Glutamatergic neuron (in vitro differentiated cells): ENCODE measurements around the gene TMEM86A. TPM values are rescaled to one million over a fixed set of nuclear protein-coding genes. Genes with fewer than 3 reads are reported as not detected.
"Not testable (repeated sequence)": the region's sequence is repeated elsewhere in the genome, so short reads cannot be mapped to it uniquely, and the experiment has no call there.

Experiments
- DNase-seq: peaks from one replicate; pipeline ENCODE4 v3.0.0; 2022
- H3K27ac Mint-ChIP-seq: one replicate; pipeline ENCODE4 v1.8.0; 2020; ENCODE audit warnings: mild to moderate bottlenecking, mixed read lengths, inconsistent platforms; ENCODE audit not compliant: unreplicated experiment
- H3K27me3 Mint-ChIP-seq: one replicate; pipeline ENCODE4 v1.8.0; 2020; ENCODE audit warnings: mild to moderate bottlenecking, moderate library complexity, mixed read lengths, inconsistent platforms; ENCODE audit not compliant: unreplicated experiment
- H3K36me3 Mint-ChIP-seq: one replicate; pipeline ENCODE4 v1.8.0; 2020; ENCODE audit warnings: mild to moderate bottlenecking, mixed read lengths, inconsistent platforms; ENCODE audit not compliant: unreplicated experiment
- H3K4me1 Mint-ChIP-seq: one replicate; pipeline ENCODE4 v1.8.0; 2020; ENCODE audit warnings: mild to moderate bottlenecking, low read depth, mixed read lengths, inconsistent platforms; ENCODE audit not compliant: unreplicated experiment
- H3K4me3 Mint-ChIP-seq: one replicate; pipeline ENCODE4 v1.8.0; 2020; ENCODE audit warnings: mild to moderate bottlenecking, mixed read lengths, inconsistent platforms; ENCODE audit not compliant: unreplicated experiment
- H3K9me3 Mint-ChIP-seq: one replicate; pipeline ENCODE4 v1.8.0; 2020; ENCODE audit warnings: mild to moderate bottlenecking, moderate library complexity, mixed read lengths, inconsistent platforms; ENCODE audit not compliant: unreplicated experiment
- total RNA-seq: library from RNA; stranded (reverse); fragmentation: NEBNext Ultra II Directional; extraction: Animal tissue kit (Norgen Biotek cat#: 25700); gene quantifications from one replicate; pipeline ENCODE4 v1.2.1, GENCODE V29; 2021; ENCODE audit not compliant: unreplicated experiment
- TF ChIP-seq, protein P1 (sequence below): fragments of 200-600 bp; sonication (generic); IDR thresholded peaks from one replicate; pipeline ENCODE4 v1.5.0; 2021; ENCODE audit not compliant: partially characterized antibody, unreplicated experiment

TMEM86A gene
- total RNA-seq, 1 donor from 2014 or later, result 5.4 TPM

- H3K27ac Mint-ChIP-seq, result no peak overlapping the region
- no peaks in the 10 kb centered on the region for H3K36me3 Mint-ChIP-seq
Measured at GRCh38 chr11:18677560-18677959, 21.0 kb upstream of the TMEM86A start.

DNA sequence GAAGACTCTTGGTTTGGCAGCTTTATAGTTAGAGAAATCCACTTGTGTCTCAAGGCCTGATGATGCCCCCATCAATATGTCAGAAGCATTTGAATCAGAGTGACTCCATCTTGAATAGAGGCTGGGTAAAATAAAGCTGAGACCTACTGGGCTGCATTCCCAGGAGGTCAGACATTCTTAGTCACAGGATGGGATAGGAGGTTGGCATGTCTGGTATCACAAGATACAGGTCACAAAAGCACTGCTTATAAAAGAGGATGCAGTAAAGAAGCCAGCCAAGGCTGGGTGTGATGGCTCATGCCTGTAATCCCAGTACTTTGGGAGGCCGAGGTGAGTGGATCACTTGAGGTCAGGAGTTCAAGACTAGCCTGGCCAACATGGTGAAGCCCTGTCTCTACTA lies 16.6 kb upstream of the TMEM86A start:
- not testable (repeated sequence) for DNase-seq, H3K36me3 Mint-ChIP-seq, H3K27ac Mint-ChIP-seq, H3K27me3 Mint-ChIP-seq, H3K4me3 Mint-ChIP-seq, H3K9me3 Mint-ChIP-seq, H3K4me1 Mint-ChIP-seq

More at GRCh38 chr11:18677560-18677959, 21.0 kb upstream of the TMEM86A start:
- H3K9me3 Mint-ChIP-seq, result no peaks in the 10 kb centered on the region
- no peaks in the 10 kb centered on the region for H3K4me1 Mint-ChIP-seq
- no peak overlapping the region for H3K4me3 Mint-ChIP-seq
- no peaks in the 10 kb centered on the region for H3K27me3 Mint-ChIP-seq
- TF ChIP-seq, protein P1, sequence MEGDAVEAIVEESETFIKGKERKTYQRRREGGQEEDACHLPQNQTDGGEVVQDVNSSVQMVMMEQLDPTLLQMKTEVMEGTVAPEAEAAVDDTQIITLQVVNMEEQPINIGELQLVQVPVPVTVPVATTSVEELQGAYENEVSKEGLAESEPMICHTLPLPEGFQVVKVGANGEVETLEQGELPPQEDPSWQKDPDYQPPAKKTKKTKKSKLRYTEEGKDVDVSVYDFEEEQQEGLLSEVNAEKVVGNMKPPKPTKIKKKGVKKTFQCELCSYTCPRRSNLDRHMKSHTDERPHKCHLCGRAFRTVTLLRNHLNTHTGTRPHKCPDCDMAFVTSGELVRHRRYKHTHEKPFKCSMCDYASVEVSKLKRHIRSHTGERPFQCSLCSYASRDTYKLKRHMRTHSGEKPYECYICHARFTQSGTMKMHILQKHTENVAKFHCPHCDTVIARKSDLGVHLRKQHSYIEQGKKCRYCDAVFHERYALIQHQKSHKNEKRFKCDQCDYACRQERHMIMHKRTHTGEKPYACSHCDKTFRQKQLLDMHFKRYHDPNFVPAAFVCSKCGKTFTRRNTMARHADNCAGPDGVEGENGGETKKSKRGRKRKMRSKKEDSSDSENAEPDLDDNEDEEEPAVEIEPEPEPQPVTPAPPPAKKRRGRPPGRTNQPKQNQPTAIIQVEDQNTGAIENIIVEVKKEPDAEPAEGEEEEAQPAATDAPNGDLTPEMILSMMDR, result no peak
- no peak for DNase-seq

GRCh38 chr11:18682466-18682865 lies 16.1 kb upstream of the TMEM86A start:
- no peak overlapping the region for H3K27ac Mint-ChIP-seq
- H3K4me3 Mint-ChIP-seq, result no peak overlapping the region
- TF ChIP-seq, protein P1, result no peak
- H3K36me3 Mint-ChIP-seq, result no peaks in the 10 kb centered on the region
- no peaks in the 10 kb centered on the region for H3K4me1 Mint-ChIP-seq
- H3K27me3 Mint-ChIP-seq, result peaks cover 3% of the 10 kb centered on the region
- no peak for DNase-seq
- H3K9me3 Mint-ChIP-seq, result no peaks in the 10 kb centered on the region

DNA sequence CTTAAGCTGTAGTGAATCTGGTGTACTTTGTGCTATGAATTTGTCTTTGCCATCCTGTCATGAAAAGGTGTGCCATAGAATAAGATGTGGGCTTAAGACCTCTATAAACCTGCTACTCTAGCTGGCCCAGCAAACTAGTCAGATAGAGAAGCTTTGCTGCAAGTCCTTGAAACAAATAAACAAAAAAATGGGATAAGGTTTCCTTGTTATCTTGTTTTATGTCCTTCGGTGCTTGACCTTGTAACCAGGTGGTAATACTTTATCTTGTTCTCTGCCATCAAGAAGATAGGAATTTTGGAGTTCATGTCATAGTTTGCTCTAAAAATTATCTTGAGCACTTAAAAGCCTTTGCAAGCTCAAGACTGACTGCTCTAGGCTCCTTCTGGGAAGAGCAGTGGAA lies 14.3 kb upstream of the TMEM86A start:
- no peaks in the 10 kb centered on the region for H3K36me3 Mint-ChIP-seq
- H3K9me3 Mint-ChIP-seq, result no peaks in the 10 kb centered on the region
- no peak overlapping the region for H3K27ac Mint-ChIP-seq

DNA sequence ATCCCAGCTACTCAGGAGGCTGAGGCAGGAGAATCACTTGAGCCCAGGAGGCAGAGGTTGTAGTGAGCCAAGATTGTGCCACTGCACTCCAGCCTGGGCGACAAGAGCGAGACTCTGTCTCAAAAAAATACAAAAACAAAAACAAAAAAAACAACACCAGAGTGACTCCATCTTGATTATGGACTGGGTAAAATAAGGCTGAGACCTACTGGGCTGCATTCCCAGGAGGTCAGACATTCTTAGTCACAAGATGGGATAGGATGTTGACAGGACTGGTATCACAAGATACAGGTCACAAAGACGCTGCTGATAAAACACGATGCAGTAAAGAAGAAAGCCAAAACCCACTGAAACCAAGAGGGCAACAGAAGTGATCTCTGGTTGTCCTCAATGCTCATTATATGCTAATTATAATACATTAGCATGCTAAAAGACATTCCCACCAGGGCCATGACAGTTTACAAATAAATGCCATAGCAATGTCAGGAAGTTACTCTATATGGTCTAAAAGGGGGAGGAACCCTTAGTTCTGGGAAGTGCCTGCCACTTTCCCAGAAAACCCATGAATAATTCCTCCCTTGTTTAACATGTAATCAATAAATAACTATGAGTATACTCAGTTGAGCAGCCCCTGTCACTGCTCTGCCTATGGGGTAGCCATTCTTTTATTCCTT lies 7.0 kb upstream of the TMEM86A start:
- not testable (repeated sequence) for H3K4me3 Mint-ChIP-seq, DNase-seq, H3K27me3 Mint-ChIP-seq, H3K9me3 Mint-ChIP-seq, H3K27ac Mint-ChIP-seq, H3K36me3 Mint-ChIP-seq, H3K4me1 Mint-ChIP-seq

More for the DNA sequence above, 14.3 kb upstream of the TMEM86A start:
- TF ChIP-seq, protein P1, result no peak
- no peaks in the 10 kb centered on the region for H3K4me1 Mint-ChIP-seq
- DNase-seq, result no peak
- no peak overlapping the region for H3K4me3 Mint-ChIP-seq
- peaks cover 3% of the 10 kb centered on the region for H3K27me3 Mint-ChIP-seq

- Mint-ChIP-seq H3K4me1 (no peaks in the 10 kb centered on the region), H3K27ac (no peak overlapping the region), H3K27me3 (peaks cover 2% of the 10 kb centered on the region), H3K9me3 (peaks cover under 1% of the 10 kb centered on the region), H3K36me3 (no peaks in the 10 kb centered on the region), H3K4me3 (no peak overlapping the region)
- no peak for DNase-seq
- TF ChIP-seq, protein P1, result no peak
Measured at GRCh38 chr11:18692941-18693760, 5.4 kb upstream of the TMEM86A start.
